CD1c-positive myeloid dendritic cell (primary cell): ENCODE results near the gene KLHL1.

Experiments used
- DNase-seq: peaks from one replicate; pipeline ENCODE4 v3.0.0-alpha.2; 2016; ENCODE audit errors: extremely low spot score

The KLHL1 gene

DNA sequence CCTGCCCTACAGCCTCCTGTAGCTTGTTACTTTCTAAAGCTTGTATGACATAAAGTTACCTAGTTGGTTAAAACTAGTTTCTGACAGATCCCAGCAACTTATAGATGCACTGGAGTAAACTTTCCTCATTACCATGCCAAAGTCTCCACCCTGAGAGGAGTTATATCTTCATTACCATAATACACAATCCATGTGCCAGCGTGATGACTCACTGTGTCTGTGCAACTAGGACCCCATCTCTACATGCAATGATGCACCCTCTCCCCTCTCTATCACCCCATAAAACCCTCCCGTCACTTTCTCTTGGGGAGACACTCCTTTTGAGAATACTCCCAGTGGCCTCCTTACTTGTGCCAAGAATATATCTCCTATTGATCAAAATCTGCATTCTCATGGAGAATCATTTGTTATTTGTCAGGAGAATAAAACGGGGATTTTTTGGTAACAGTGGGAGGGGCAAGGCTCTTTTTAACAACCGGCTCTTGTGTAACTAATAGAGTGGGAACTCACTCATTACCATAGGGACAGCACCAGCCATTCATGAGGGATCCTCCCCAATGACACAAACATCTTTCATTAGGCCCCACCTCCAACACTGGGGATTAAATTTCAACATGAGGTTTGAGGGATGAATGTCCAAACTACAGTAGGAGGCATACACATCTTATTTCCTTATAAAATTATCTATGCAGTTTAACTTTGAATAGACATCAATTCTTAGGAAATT, 235.8 kb downstream of the KLHL1 start:
- DNase-seq = no peak

GRCh38 chr13:69866555-69866954, 241.7 kb downstream of the KLHL1 start:
- no peak for DNase-seq

DNA sequence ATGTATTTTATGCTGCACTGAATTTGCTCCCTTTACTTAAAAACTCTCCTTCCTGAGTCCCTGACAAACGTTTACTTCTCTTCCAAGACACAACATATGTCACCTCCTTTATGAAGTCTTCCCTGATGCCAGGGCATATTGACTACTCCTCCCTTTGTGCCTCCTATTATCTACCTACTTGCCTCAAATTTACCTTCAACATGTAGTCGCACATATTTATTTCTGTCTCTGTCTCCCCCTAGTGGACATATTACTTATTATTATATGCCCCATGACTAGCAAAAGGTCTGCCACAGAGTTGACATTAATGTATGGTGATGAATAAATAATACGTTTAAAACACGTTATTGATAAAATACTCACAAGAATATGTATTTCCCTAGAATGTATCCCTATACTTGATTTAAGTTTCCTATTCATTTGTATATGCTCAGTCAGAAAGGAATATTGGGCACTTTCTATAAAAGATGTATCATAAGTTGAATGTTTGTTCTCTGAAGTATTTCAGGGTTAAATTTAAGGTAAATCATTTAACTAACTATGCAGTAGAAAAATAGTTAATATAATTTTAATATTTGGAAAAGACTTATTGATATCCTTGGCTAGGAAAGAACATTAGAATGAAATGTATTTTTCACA, 250.9 kb downstream of the KLHL1 start:
- DNase-seq = peak; percentile 35

DNA sequence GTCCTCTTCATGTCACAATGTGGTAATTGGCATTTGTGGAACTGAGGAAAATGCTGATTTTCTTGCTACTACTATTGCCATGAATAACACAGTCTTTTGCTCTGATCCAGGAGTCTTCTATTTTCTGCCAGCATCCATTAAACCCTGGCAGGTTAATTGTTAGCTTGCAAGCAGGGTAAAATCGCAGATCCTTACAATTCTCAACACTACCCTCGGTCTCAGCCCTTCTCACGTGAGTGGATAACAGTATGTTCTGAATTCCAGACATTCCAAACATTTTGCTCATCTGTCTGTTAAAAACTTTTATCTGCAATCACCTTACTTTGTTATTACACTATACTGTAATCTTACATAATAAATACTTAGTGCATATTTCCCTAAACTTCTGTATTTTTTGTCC, 251.9 kb downstream of the KLHL1 start:
- no peak for DNase-seq

DNA sequence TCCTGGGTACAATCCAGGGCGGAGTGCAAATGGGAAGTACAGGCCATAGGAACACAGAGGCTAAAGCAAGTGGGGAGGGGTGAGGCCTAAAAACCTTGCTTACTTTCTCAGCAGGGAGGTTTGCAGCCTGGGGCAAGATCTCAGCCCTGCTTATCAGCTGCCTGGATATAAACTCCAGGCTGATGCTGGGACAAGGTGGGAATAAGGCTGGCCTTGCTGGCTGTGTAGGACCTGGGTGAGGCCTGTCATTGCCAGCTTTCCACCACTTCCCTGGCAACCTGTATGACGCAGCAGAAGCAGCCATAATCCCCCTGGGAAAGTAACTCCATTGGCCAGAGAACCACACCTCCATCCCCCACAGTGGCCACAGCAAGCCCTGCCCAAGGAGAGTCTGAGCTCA, 279.7 kb downstream of the KLHL1 start:
- DNase-seq = no peak

GRCh38 chr13:69820180-69820579, 288.1 kb downstream of the KLHL1 start:
- DNase-seq = no peak

- DNase-seq = no peak
Observed at GRCh38 chr13:69817333-69817869, 290.9 kb downstream of the KLHL1 start.

- no peak for DNase-seq
Observed at GRCh38 chr13:69809152-69809551, 299.1 kb downstream of the KLHL1 start.

DNA sequence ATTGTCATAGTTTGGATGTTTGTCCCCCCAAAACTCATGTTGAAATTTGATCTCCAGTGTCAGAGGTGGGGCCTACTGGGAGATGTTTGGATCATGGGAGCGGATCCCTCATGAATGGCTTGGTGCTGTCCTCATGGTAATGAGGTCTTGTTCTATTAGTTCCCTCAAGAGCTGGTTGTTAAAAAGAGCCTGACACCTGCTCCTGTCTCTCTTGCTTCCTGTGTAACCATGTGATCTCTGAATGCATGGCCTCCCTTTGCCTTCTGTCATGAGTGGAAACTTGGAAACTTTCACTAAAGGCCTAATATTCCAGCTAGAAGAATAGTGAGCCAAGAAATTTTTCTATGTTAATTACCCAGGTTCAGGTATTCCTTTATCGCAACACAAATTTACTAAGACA, 312.0 kb downstream of the KLHL1 start:
- no peak for DNase-seq

- no peak for DNase-seq
Observed at GRCh38 chr13:69793783-69794453, 314.3 kb downstream of the KLHL1 start.

- no peak for DNase-seq
Observed at GRCh38 chr13:69776937-69777336, 331.3 kb downstream of the KLHL1 start.

DNA sequence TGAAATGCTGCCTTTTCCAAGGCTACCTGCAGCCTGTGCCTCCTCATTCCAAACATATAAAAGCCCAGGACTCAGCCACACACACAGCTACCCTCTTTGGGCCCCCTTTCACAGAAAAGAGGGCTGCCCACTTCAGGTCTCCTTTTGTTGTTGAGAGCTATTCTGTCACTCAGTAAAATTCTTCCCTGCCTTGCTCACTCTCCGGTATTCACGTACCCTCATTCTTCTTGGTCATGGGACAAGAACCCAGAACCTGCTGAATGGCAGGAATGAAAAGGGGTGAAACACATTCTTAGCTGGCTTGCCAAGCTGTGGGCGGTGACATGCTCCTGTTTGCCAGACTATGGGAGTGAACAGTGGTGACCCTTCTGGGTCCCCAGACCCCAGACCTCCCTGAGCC, 338.6 kb downstream of the KLHL1 start:
- no peak for DNase-seq

GRCh38 chr13:69761581-69761980, 346.7 kb downstream of the KLHL1 start:
- no peak for DNase-seq

DNA sequence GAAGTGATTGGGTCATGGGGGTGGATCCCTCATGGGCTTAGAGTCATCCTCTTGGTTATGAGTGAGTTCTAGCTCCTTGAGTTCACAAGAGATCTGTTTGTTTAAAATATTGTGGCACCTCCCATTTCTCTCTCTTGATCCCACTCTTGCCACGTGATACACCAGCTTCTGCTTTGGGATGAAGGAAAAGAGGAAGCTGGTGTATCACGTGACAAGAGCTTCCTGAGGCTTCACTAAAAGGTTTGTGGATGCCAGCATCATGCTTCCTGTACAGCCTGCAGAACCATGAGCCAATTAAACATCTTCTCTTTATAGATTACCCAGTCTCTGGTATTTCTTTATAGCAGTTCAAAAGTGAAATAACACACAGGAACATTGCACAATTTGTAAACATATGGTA, 353.2 kb downstream of the KLHL1 start:
- no peak for DNase-seq

GRCh38 chr13:69751259-69751658, 357.0 kb downstream of the KLHL1 start:
- no peak for DNase-seq

DNA sequence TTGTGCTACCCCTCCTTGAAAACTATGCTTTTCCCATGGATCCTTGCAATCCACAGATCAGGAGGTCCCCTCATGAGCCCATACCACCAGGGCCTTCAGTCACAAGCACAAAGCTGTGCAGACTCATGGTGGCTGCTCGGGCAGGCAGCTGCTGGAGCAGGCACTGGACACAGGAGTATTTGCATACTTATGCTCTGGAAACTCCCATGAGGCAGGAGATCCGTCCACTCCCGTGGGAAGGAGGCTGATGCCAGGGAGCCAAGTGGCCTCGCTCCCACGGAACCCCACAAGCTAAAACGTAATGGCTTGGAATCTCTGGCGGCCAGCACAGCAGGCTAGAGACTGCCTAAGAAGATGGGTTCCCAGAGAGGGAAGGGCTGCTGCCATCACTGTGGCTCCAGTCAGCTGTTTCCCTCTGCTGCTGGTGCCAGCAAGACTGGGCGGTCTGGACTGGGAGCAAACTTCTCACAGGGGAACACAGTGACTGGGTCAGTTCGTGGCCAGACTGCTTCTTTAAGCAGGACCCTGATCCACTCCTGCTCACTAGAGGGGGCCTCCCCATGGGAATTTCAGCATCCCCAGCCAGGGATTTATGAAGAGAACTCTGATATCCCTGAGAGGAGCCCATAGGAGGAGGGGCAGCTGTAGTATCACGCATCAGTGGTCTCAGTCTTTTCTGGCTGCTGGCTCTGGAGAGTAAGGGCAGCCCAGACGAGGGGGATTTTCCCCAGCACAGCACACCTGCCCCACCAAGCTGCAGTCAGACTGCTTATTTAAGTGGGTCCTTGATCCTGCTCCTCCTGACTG, 370.9 kb downstream of the KLHL1 start:
- no peak for DNase-seq

GRCh38 chr13:69721631-69722030, 386.6 kb downstream of the KLHL1 start:
- no peak for DNase-seq

- no peak for DNase-seq
Observed at GRCh38 chr13:69720278-69720983, 387.8 kb downstream of the KLHL1 start.

- no peak for DNase-seq
Observed at GRCh38 chr13:69706807-69707206, 401.4 kb downstream of the KLHL1 start.

DNA sequence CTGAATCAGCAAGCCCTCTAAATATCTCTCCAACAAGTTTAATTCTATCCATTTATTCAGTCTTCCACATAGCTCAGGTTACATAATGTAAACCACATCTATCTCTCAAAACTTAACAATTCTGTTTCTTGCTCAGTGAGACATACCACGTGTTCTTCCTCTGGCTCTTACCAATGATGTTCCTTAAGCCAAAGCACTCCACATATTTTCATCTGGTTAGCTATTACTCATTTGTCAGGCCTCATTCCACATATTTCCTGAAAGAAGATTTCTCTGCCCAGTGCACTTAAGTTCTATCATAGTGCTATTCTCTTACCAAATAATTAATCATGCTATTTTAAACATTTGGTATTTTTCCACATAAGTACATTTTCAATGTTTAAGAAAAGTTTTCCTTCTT, 403.9 kb downstream of the KLHL1 start:
- DNase-seq = no peak

- DNase-seq = no peak
Observed at GRCh38 chr13:69690999-69691398, 417.3 kb downstream of the KLHL1 start.
